ENCODE measurements around the gene PLD1. TPM values are rescaled to one million over a fixed set of nuclear protein-coding genes. Genes with fewer than 3 reads are reported as not detected.

The PLD1 gene
- 11.1 and 14.2 TPM in 2 replicates for total RNA-seq

GRCh38 chr3:171809861-171810628 is at the start of gene PLD1:
TSS of gene PLD1 (minus strand) at chr3:171810483. CDS start at chr3:171738051, 72,432 bp downstream.

GRCh38 chr3:171842864-171843518 is 32.7 kb upstream of the PLD1 start, which contains the start of gene TMEM212:
TSS of gene TMEM212 (plus strand) at chr3:171843349. CDS start at chr3:171843384, 35 bp downstream.

Other genes starting within 250 kb of the PLD1 start
- not detected in 2 replicates for gene TMEM212, start 32.9 kb upstream of the PLD1 start, total RNA-seq
- 59.2 and 72.1 TPM in 2 replicates for gene FNDC3B, start 229.1 kb upstream of the PLD1 start, total RNA-seq

All from mesangial cell (primary cell).